ENCODE measurements around the gene SLC39A11. TPM values are rescaled to one million over a fixed set of nuclear protein-coding genes. Genes with fewer than 3 reads are reported as not detected.
"Not testable (repeated sequence)": the region's sequence is repeated elsewhere in the genome, so short reads cannot be mapped to it uniquely, and the experiment has no call there.

SLC39A11 gene
- total RNA-seq, 2 donors from 2014 or later: 18.1 to 20.1 TPM

GRCh38 chr17:73060721-73061120 lies 31.8 kb downstream of the SLC39A11 start:
- Mint-ChIP-seq H3K36me3 (ENCODE audit: low read depth) (no peaks in the 10 kb centered on the region), H3K4me3 (no peak overlapping the region), H3K9me3 (no peaks in the 10 kb centered on the region), H3K4me1 (no peaks in the 10 kb centered on the region), H3K27me3 (ENCODE audit: insufficient read depth) (no peaks in the 10 kb centered on the region), H3K27ac (no peak overlapping the region)
- 92 to 95% methylated on average over 6 to 7 of the region's 7 CpGs for WGBS, 2 experiments (ENCODE audit: insufficient coverage in 1 of 2, insufficient read length in 1 of 2)
- Histone ChIP-seq H3K9ac (ENCODE audit: extremely low read depth, low read length, poor library complexity, severe bottlenecking) (no peak overlapping the region), H3K27ac (ENCODE audit: low read depth, low read length) (no peak overlapping the region), H3K36me3 (ENCODE audit: control insufficient read depth, insufficient read depth, low read length) (no peaks in the 10 kb centered on the region), H3K4me3 (ENCODE audit: low read length) (no peak overlapping the region), H3K9me3 (ENCODE audit: control insufficient read depth, low read length) (no peaks in the 10 kb centered on the region), H3K27me3 (ENCODE audit: control insufficient read depth, insufficient read depth, low read length, poor library complexity, severe bottlenecking) (no peaks in the 10 kb centered on the region), H3K4me1 (ENCODE audit: control insufficient read depth, insufficient read depth, low read length) (no peaks in the 10 kb centered on the region)
- DNase-seq: no peak
- TF ChIP-seq, protein P1, sequence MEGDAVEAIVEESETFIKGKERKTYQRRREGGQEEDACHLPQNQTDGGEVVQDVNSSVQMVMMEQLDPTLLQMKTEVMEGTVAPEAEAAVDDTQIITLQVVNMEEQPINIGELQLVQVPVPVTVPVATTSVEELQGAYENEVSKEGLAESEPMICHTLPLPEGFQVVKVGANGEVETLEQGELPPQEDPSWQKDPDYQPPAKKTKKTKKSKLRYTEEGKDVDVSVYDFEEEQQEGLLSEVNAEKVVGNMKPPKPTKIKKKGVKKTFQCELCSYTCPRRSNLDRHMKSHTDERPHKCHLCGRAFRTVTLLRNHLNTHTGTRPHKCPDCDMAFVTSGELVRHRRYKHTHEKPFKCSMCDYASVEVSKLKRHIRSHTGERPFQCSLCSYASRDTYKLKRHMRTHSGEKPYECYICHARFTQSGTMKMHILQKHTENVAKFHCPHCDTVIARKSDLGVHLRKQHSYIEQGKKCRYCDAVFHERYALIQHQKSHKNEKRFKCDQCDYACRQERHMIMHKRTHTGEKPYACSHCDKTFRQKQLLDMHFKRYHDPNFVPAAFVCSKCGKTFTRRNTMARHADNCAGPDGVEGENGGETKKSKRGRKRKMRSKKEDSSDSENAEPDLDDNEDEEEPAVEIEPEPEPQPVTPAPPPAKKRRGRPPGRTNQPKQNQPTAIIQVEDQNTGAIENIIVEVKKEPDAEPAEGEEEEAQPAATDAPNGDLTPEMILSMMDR (conservative IDR thresholded peaks at IDR 0.05): no peak

DNA sequence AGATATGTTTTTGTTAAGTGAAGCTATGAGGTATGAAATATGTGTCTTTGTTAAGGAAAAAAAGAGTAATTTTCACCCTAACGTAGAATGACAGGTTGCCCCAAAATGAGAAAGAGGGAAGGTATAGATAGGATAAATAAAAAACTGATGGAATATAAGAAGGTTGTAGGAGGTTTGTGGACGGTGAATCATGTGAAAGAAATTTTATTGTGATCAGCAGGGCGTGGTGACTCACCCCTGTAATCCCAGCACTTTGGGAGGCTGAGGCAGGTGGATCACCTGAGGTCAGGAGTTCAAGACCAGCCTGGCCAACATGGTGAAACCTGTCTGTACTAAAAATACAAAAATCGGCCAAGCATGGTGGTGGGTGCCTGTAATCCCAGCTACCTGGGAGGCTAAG lies 32.8 kb downstream of the SLC39A11 start:
- H3K27ac ChIP-seq (ENCODE audit: low read depth, low read length); H3K9me3 Mint-ChIP-seq; H3K36me3 Mint-ChIP-seq (ENCODE audit: low read depth); H3K27me3 ChIP-seq (ENCODE audit: control insufficient read depth, insufficient read depth, low read length, poor library complexity, severe bottlenecking); H3K4me1 Mint-ChIP-seq; H3K4me3 Mint-ChIP-seq; H3K36me3 ChIP-seq (ENCODE audit: control insufficient read depth, insufficient read depth, low read length); H3K4me3 ChIP-seq (ENCODE audit: low read length); H3K9ac ChIP-seq (ENCODE audit: extremely low read depth, low read length, poor library complexity, severe bottlenecking); DNase-seq; H3K9me3 ChIP-seq (ENCODE audit: control insufficient read depth, low read length); H3K27ac Mint-ChIP-seq; H3K4me1 ChIP-seq (ENCODE audit: control insufficient read depth, insufficient read depth, low read length); H3K27me3 Mint-ChIP-seq (ENCODE audit: insufficient read depth): not testable (repeated sequence)
- WGBS, 2 experiments (ENCODE audit: insufficient coverage in 1 of 2, insufficient read length in 1 of 2): 89 to 96% methylated on average over 4 of the region's 4 CpGs

- Mint-ChIP-seq H3K27me3 (ENCODE audit: insufficient read depth) (no peaks in the 10 kb centered on the region), H3K36me3 (ENCODE audit: low read depth) (no peaks in the 10 kb centered on the region), H3K27ac (no peak overlapping the region), H3K4me1 (no peaks in the 10 kb centered on the region), H3K4me3 (no peak overlapping the region), H3K9me3 (no peaks in the 10 kb centered on the region)
- H3K27ac ChIP-seq (ENCODE audit: low read depth, low read length): no peak overlapping the region
- no peak overlapping the region for H3K9ac ChIP-seq (ENCODE audit: extremely low read depth, low read length, poor library complexity, severe bottlenecking)
- no peaks in the 10 kb centered on the region for H3K4me1 ChIP-seq (ENCODE audit: control insufficient read depth, insufficient read depth, low read length)
- H3K4me3 ChIP-seq (ENCODE audit: low read length): no peak overlapping the region
- WGBS, 2 experiments (ENCODE audit: insufficient coverage in 1 of 2, insufficient read length in 1 of 2): 93 to 96% methylated on average over 6 of the region's 6 CpGs
- H3K27me3 ChIP-seq (ENCODE audit: control insufficient read depth, insufficient read depth, low read length, poor library complexity, severe bottlenecking): no peaks in the 10 kb centered on the region
- DNase-seq: no peak
- H3K36me3 ChIP-seq (ENCODE audit: control insufficient read depth, insufficient read depth, low read length): no peaks in the 10 kb centered on the region
- TF ChIP-seq, protein P1 (conservative IDR thresholded peaks at IDR 0.05): no peak
- H3K9me3 ChIP-seq (ENCODE audit: control insufficient read depth, low read length): no peaks in the 10 kb centered on the region
These were observed 34.5 kb downstream of the SLC39A11 start for GRCh38 chr17:73058022-73058421.

- 97% methylated on average over 4 to 5 of the region's 5 CpGs for WGBS, 2 experiments (ENCODE audit: insufficient coverage in 1 of 2, insufficient read length in 1 of 2)
- H3K27me3 ChIP-seq (ENCODE audit: control insufficient read depth, insufficient read depth, low read length, poor library complexity, severe bottlenecking): no peaks in the 10 kb centered on the region
- DNase-seq: no peak
- H3K27ac ChIP-seq (ENCODE audit: low read depth, low read length): no peak overlapping the region
- no peaks in the 10 kb centered on the region for H3K9me3 ChIP-seq (ENCODE audit: control insufficient read depth, low read length)
- H3K36me3 ChIP-seq (ENCODE audit: control insufficient read depth, insufficient read depth, low read length): no peaks in the 10 kb centered on the region
- no peak overlapping the region for H3K9ac ChIP-seq (ENCODE audit: extremely low read depth, low read length, poor library complexity, severe bottlenecking)
- H3K27ac Mint-ChIP-seq: no peak overlapping the region
- H3K4me1 ChIP-seq (ENCODE audit: control insufficient read depth, insufficient read depth, low read length): no peaks in the 10 kb centered on the region
- H3K4me3 ChIP-seq (ENCODE audit: low read length): no peak overlapping the region
- no peaks in the 10 kb centered on the region for H3K27me3 Mint-ChIP-seq (ENCODE audit: insufficient read depth)
- H3K4me3 Mint-ChIP-seq: no peak overlapping the region
- no peaks in the 10 kb centered on the region for H3K4me1 Mint-ChIP-seq
- TF ChIP-seq, protein P1 (conservative IDR thresholded peaks at IDR 0.05): no peak
- H3K36me3 Mint-ChIP-seq (ENCODE audit: low read depth): no peaks in the 10 kb centered on the region
- no peaks in the 10 kb centered on the region for H3K9me3 Mint-ChIP-seq
These were observed 35.3 kb downstream of the SLC39A11 start for GRCh38 chr17:73057196-73057595.
